Lower leg skin (tissue), 4 donors: ENCODE results near the gene CSNK2B. TPM values are rescaled to one million over a fixed set of nuclear protein-coding genes. Genes with fewer than 3 reads are reported as not detected.

ENCODE experiments used
- DNase-seq, 2 donors: peaks; one replicate each; pipeline ENCODE4 v3.0.0-alpha.2; 2019; ENCODE audit warnings: low spot score in 2 of 2
- H3K4me3 ChIP-seq: fragments of 200-600 bp; sonication (generic); 2 replicates; pipeline ENCODE4 v1.5.1; 2017; ENCODE audit warnings: mild to moderate bottlenecking, low read depth; ENCODE audit not compliant: poor library complexity, severe bottlenecking
- POLR2A ChIP-seq, 2 donors: fragments of 450-650 bp; IDR thresholded peaks; one replicate each; pipeline ENCODE4 v1.6.1; 2016 to 2017; ENCODE audit warnings: antibody characterized with exemption in 2 of 2, mild to moderate bottlenecking in 1 of 2, moderate library complexity in 1 of 2
- WGBS, 2 donors: methylation state at CpG; one replicate each; pipeline ENCODE4 v1.1.5; 2018; 5-methylcytosine and 5-hydroxymethylcytosine counted together
- intact Hi-C: fragments of 100-400 bp; cut with DNase I; formaldehyde crosslinking; loops from one replicate; pipeline ENCODE4 v1.15.0; 2023; ENCODE audit warnings: low total_unique reads
- total RNA-seq, 4 donors: library from RNA; depleted of rRNA; stranded (reverse); fragments of >200 nt; gene quantifications; one replicate each; pipeline ENCODE4 v1.1.0, GENCODE V29; 2016
- TF ChIP-seq, protein P1 (sequence below), 3 donors: fragments of 450-650 bp; IDR thresholded peaks; one replicate each; pipeline ENCODE4 v1.5.1; 2016; ENCODE audit warnings: antibody characterized with exemption in 3 of 3, mild to moderate bottlenecking in 3 of 3, moderate library complexity in 2 of 3

The CSNK2B gene
- total RNA-seq, 4 donors from 2014 or later, result 328 to 447 (median 416) TPM

GRCh38 chr6:31634131-31634530 is 31.7 kb upstream of the CSNK2B start:
- intact Hi-C loops, result no loop called here
- no peak for DNase-seq
- 78 to 83% methylated on average over 3 of the region's 3 CpGs for WGBS, 2 donors
- TF ChIP-seq, protein P1, sequence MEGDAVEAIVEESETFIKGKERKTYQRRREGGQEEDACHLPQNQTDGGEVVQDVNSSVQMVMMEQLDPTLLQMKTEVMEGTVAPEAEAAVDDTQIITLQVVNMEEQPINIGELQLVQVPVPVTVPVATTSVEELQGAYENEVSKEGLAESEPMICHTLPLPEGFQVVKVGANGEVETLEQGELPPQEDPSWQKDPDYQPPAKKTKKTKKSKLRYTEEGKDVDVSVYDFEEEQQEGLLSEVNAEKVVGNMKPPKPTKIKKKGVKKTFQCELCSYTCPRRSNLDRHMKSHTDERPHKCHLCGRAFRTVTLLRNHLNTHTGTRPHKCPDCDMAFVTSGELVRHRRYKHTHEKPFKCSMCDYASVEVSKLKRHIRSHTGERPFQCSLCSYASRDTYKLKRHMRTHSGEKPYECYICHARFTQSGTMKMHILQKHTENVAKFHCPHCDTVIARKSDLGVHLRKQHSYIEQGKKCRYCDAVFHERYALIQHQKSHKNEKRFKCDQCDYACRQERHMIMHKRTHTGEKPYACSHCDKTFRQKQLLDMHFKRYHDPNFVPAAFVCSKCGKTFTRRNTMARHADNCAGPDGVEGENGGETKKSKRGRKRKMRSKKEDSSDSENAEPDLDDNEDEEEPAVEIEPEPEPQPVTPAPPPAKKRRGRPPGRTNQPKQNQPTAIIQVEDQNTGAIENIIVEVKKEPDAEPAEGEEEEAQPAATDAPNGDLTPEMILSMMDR (IDR thresholded peaks at IDR 0.05), result no peak
- TF ChIP-seq POLR2A (IDR thresholded peaks at IDR 0.05), result no peak
- H3K4me3 ChIP-seq, result no peak overlapping the region

- WGBS, 2 donors, result 79 to 83% methylated on average over 11 of the region's 11 CpGs
- H3K4me3 ChIP-seq, result no peak overlapping the region
- intact Hi-C loops, result no loop called here
- no peak for DNase-seq
- TF ChIP-seq, protein P1 (IDR thresholded peaks at IDR 0.05), result no peak
- no peak for TF ChIP-seq POLR2A (IDR thresholded peaks at IDR 0.05)
These were observed 30.8 kb upstream of the CSNK2B start for GRCh38 chr6:31634969-31635575.

- no peak overlapping the region for H3K4me3 ChIP-seq
- 81 to 83% methylated on average over 22 to 27 of the region's 27 CpGs for WGBS, 2 donors
- intact Hi-C loops, result no loop called here
- TF ChIP-seq POLR2A (IDR thresholded peaks at IDR 0.05), result no peak
- no peak for DNase-seq
These were observed 28.9 kb upstream of the CSNK2B start for GRCh38 chr6:31636698-31637596.

DNA sequence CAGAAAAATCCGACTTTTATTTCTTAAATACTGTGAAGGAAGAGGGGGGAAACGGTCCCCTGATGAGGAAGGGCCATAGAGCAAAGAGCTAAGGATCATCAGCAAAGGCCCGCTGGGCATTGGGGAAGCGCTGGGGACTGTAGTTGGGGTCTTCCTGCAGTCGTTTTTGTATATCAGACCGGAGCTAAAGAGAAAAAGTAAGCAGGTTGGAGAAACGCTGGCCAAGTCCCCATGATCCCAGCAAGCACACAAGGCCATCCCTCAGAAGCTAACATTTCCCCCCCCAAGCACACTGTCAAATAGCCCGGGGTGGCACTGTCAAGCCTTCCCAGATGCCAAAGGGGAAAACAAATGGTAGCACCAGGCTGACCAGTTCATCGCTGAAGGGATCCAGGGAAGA is 26.8 kb upstream of the CSNK2B start:
- intact Hi-C loops, result no loop called here
- no peak for DNase-seq
- 77 to 88% methylated on average over 9 of the region's 9 CpGs for WGBS, 2 donors
- no peak overlapping the region for H3K4me3 ChIP-seq
- TF ChIP-seq POLR2A (IDR thresholded peaks at IDR 0.05), result no peak
- TF ChIP-seq, protein P1 (IDR thresholded peaks at IDR 0.05), result no peak

GRCh38 chr6:31639449-31639861 is 26.4 kb upstream of the CSNK2B start:
- intact Hi-C loops, result no loop called here
- TF ChIP-seq, protein P1 (IDR thresholded peaks at IDR 0.05), result no peak
- TF ChIP-seq POLR2A (IDR thresholded peaks at IDR 0.05), result no peak
- 69 to 84% methylated on average over 9 to 10 of the region's 10 CpGs for WGBS, 2 donors
- no peak for DNase-seq
- no peak overlapping the region for H3K4me3 ChIP-seq

DNA sequence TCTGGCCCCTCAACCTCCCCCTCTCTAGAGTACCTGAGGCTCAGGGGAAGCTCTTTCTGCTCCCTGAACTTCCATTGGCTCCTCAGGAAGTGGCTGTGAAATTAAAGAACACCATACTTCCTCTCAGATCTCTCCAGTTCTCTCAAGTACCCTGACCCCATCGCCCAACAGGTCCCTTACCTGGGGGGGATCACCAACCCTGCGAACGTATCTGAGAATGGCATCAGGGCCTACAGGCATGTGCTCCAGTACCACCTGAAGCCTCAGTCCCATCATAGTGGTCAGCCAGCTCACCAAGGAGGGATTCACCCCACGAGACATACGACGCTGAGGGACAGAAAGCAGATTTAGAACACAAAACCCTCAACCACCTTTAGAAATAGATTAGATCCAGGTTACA is 25.3 kb upstream of the CSNK2B start:
- no peak for DNase-seq
- H3K4me3 ChIP-seq, result no peak overlapping the region
- intact Hi-C loops, result no loop called here
- WGBS, 2 donors, result 94 to 98% methylated on average over 6 of the region's 6 CpGs
- no peak for TF ChIP-seq POLR2A (IDR thresholded peaks at IDR 0.05)
- TF ChIP-seq, protein P1 (IDR thresholded peaks at IDR 0.05), result no peak
